GM12875 (cell line): ENCODE data around the gene ERRFI1.

Experiments
- H3K4me3 ChIP-seq: one replicate; pipeline ENCODE4 v1.5.1; 2011; ENCODE audit warnings: low read depth, low read length, control low read depth
- CTCF ChIP-seq: IDR thresholded peaks from 2 replicates; pipeline ENCODE4 v1.5.1; 2011; ENCODE audit warnings: low read depth, mild to moderate bottlenecking, control low read depth, inconsistent platforms, low read length, moderate library complexity, borderline replicate concordance; ENCODE audit not compliant: insufficient read depth

Gene ERRFI1

DNA sequence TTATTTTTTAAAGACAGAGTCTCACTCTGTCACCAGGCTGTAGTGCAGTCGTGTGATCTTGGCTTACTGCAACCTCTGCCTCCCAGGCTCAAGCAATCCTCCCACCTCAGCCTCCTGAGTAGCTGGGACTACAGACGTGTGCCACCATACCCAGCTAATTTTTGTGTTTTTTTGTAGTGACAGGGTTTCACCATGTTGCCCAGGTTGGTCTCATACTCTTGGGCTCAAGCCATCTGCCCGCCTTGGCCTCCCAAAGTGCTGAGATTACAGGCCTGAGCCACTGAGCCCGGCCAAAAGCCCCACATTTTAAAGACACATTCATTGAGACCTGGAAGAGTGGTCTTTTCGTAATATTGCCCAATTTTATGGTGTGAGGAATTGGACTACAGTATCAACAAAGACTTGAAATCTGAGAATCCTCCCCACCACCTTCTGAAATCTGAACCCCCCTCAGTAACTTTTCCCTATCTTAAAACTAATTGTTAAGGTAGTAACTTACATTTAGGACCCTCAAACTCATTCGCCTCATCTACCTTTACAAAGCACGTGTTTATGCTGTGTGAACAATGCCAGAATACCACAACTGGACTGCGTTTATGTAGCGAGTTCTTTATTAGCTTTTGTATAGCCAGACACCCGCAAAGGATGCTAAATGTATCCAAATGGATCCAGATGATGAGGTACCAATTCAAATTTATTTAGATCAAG lies 2.7 kb downstream of the ERRFI1 start:
- no peak overlapping the region for H3K4me3 ChIP-seq

DNA sequence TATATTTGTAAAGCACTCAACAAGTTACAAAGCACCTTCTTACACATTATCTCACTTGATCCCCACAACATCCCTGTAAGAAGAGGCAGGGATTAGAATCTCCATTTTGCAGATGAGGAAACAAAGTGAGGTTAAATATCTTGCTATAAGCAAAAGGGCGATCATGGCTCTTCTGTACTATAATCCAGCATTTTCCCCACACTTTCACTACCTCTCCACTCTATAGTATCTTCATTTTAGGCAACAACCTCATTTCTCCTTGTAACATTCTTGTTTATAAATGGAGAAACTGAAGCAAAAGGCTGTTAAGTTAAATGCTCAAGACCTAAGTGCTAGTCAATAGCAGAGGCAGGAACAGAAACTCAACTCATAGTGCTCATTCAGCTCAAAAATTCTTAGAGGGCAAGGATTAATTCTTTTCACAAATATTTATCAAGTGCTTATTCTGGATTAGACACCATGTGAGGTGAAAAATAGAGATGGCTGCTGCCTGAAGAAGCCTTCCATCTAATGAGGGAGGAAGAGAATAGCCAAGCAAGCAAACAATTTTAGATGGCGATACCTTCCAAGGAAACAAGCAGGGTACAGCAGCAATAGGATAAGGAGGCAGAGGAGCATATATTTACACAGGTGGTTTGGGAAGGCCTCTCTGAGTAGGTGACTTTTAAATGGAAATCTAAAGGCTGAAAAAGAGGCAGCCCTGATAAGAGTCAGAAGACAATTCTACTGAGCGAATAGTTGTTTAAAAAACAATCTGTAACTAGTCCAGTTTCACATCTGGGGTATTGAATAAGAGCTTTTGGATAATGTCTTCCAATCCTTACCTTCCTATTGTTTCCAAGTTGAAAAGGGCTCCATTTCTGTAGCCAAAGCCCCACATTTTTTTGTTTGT lies 3.5 kb downstream of the ERRFI1 start:
- no peak for TF ChIP-seq CTCF
- H3K4me3 ChIP-seq = no peak overlapping the region

More for the DNA sequence above, 2.7 kb downstream of the ERRFI1 start:
- TF ChIP-seq CTCF = no peak

DNA sequence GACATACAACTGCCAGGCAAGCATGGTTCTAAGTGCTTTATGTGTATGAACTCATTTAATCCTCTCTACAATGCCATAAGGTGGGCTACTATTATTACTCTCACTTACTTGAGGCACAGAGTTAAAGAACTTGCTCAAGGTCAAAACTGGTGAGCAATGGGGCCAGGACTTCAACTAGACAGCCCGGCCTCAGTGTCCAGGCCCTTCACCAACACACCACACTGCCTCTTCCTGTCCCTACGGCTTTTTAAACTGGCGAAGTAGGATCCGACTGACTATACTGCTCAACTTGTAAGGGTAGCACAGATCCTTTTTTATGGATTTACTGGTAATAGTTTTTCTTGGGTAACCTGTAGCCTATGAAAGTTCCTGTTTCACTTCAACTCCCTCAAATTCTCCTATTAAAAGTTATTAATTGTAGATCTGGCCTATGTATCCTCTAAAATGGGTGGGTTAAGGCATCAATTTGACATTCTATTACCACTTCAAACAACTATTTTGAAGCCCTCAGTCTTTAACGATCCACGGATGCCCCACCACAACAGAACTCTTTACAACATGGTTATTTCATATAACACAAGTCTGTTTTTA lies 4.3 kb downstream of the ERRFI1 start:
- H3K4me3 ChIP-seq = no peak overlapping the region
- TF ChIP-seq CTCF = no peak

GRCh38 chr1:8020032-8020431 lies 6.1 kb downstream of the ERRFI1 start:
- no peak overlapping the region for H3K4me3 ChIP-seq
- TF ChIP-seq CTCF = no peak

DNA sequence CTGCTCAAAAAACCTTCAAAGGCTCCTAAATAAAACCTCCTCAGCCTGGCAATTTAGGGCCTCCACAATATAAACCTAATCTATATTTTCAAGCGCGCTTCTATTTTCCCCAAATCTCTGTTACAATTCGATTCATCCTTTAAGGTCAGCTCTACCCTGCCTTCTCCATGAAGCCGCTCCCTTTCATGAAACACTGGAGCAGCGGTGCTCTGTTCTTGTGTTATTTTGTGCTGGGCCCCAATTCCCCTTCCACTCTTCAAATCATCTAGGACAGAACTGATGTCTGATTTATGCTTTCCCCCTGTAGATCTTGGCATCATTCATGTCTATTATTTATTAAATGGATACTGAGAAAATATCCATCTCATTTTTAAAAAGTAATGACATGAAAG lies 6.9 kb downstream of the ERRFI1 start:
- no peak overlapping the region for H3K4me3 ChIP-seq
- TF ChIP-seq CTCF = no peak

GRCh38 chr1:8018492-8019228 lies 7.4 kb downstream of the ERRFI1 start:
- H3K4me3 ChIP-seq = no peak overlapping the region
- no peak for TF ChIP-seq CTCF
